GM08714 (cell line): ENCODE results near the gene LRRK1.

Experiments used
- H3K4me3 ChIP-seq: fragments of 200-500 bp; sonication (Bioruptor generic); 2 replicates; pipeline ENCODE4 v1.5.1; 2014; ENCODE audit warnings: mild to moderate bottlenecking, low read length, inconsistent platforms
- ZNF274 ChIP-seq: IDR thresholded peaks from 2 replicates; pipeline ENCODE4 v1.6.1; 2012; ENCODE audit warnings: mild to moderate bottlenecking, low read depth, low read length

LRRK1 gene

DNA sequence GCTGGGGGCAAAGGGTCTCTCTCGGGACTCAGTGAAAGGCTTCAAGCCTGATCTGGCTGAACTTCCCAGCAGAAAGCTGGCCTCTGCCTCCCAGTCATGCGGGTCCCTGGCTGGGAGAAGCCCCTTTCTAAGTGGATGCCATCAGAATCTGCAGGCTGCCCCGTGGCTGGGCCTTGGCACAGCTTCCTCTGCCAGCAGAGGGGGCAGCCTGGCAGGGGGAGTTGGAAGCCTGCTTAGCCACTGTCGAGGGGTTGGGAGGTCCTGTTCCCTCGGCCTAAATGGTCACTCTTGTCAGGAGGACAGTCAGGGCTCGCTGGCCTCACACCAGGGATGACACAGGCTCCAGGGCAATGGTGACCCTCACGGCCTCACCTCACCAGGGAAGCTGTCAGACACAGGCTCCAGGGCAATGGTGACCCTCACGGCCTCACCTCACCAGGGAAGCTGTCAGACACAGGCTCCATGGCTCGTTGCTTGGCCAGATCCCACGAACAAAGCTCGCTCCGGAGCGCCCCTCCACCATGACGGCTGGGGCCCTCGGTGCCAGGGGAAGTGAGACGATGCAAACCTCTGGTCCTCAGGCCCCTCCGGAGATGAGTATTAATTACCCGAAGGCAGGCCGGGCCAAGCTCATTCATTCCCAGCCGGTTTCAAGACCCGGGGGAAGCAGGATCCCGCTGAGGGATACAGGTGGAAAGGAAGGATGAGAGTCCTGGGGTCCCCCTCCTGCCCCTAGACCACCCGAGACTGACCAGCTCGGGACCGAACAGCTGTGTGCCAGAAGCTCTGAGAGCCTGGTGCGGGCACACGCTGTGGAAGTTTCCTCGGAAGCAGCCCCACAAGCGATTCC is 181.7 kb downstream of the LRRK1 start:
- TF ChIP-seq ZNF274 = no peak
- H3K4me3 ChIP-seq = no peak overlapping the region

- TF ChIP-seq ZNF274 = no peak
- no peak overlapping the region for H3K4me3 ChIP-seq
Measured at GRCh38 chr15:101101676-101102075, 182.5 kb downstream of the LRRK1 start.

DNA sequence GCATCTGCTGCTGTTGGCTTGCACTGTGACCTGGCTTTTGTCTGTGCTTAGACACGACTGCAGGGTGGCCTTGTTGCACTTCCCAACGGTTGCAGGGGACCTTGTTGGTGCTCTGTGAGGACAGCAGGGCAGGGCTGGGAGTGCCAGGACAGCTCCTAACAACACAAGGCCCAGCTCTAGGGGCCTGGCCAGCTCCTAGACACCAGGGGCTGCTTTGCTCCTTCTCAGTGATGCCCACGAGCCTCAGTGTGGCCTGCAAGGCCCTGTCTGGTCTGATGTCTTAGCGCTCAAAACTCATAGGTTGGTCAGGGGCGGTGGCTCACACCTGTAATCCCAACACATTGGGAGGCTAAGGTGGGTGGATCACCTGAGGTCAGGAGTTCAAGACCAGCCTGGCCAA is 183.6 kb downstream of the LRRK1 start:
- no peak for TF ChIP-seq ZNF274
- no peak overlapping the region for H3K4me3 ChIP-seq

DNA sequence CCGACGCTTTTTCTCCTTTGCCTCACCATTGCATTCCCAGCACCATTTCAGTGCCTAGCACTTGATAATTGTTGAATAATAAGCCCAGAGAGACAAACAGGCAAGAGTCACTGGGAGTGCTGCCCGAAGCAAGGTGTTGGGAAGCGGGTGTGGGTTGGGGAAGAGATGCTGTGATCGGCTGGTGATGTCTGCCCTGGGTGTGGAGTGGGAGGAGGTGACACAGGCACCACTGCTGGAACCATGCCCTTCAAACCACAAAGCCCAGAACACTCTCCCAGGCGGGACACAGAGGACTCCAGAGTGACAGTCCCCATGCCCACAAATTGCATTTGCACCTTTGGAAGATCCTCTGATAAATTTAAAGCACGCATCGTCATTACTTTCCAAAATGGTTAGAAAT is 184.4 kb downstream of the LRRK1 start:
- no peak for TF ChIP-seq ZNF274
- no peak overlapping the region for H3K4me3 ChIP-seq

DNA sequence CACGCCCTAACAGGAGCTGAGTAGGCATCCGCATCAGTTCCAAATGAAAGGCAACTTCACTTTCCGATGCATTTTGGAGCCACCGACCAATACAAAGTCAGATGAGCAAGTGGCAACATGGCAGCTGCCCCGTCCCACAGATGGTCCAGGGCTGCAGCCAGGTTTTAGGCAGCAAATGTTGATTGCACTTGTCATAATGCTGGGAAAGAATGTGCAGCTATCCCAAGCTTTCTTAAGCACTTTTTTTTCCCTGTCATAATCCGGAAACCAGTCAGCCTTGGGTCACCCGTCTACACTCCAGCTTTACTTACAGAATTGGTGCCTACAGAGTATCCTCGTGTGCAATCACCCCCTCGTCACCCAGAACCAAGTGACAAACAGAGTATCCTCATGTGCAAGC is 185.0 kb downstream of the LRRK1 start:
- TF ChIP-seq ZNF274 = no peak
- H3K4me3 ChIP-seq = no peak overlapping the region

DNA sequence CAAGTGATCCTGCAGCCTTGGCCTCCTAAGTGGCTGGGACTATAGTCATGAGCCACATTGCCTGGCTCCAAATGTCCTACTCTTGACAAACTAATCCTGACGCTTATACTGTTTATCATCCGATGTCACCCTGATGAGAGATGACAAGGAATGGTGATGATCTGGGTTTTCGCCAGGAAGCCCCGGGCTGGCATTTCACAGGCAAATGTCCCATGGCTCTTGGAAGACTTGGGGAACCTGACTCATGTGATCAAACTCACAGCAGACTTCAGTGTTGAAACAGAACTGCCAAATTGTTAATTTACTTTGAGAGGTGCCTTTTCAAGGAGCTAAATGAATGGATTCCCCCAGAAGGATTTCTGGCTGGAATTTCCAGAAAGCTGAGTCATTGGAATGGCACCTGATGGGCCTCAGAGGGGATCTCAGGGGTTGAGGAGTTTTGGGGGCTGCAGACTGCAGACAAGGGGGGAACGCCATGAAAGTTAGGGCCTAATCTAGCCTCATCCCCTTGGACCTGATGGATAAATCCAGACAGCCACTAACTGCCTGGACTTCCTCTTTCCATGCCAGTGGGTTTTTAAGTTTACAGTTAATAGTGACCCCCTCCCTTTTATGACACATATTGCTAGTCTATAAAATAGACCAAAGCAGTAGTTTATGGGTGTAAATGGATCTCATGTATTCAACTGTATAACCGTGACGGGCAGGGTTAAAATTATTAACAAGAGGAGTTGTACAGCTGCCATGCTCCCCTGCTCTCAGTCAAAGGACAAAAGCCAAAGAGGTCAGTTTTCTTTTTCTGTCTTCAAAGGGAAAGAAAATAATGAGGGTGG is 186.1 kb downstream of the LRRK1 start:
- H3K4me3 ChIP-seq = no peak overlapping the region
- no peak for TF ChIP-seq ZNF274

DNA sequence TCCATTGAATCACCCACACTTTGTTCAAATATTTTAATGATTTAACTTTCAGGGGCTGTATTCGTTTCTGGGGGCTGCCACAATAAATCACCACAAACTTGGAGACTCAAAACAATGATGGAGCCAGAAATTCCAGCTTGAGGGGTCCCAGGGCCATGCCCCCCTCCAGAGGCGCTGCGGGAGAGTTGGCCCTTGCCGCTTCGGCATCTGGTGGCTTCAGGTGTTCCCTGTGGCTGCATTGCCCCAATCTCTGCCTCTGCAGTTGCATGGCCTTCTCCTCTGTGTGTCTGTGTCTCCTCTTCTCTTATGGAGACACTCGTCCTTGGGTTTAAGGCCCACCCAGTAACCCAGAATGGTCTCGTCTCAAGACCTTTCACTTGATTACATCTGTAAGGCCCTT is 187.9 kb downstream of the LRRK1 start:
- H3K4me3 ChIP-seq = no peak overlapping the region
- TF ChIP-seq ZNF274 = no peak

DNA sequence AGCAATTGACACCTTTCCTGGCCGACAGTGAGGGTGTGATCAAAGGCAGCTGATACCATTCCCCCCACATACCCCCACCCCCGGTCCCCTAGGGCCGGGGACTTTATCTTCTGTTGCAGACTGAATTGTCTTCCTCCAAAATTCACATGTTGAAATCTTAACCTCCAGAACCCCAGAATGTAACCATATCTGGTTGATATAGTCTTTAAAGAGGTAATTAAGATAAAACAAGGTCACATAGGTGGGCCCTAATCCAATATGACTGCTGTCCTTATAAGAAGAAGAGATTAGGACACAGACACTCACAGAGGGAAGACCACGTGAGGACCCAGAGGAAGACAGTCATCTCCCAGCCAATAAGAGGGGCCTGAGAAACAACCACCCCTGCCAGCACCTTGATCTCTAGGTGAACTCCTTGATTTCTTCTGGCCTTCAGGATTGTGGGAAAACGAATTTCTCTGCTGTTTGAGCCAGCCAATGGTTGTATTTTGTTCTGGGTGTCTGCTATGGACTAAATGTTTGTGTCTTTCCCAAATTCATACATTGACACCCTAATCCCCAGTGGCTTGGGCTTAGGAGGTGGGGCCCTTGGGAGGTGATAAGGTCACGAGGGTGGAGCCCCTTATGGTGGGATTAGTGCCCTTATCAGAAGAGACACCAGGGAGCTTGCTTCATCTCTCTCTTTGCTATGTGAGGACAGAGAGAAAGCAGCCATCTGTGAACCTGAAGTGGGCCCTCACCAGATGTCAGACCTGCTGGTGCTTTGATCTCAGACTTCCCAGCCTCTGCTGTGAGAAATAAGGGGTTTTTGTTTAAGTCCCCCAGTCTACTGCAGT is 188.7 kb downstream of the LRRK1 start:
- TF ChIP-seq ZNF274 = no peak

GRCh38 chr15:101108461-101108775 is 189.3 kb downstream of the LRRK1 start:
- TF ChIP-seq ZNF274 = no peak
- no peak overlapping the region for H3K4me3 ChIP-seq

More for the DNA sequence above, 188.7 kb downstream of the LRRK1 start:
- no peak overlapping the region for H3K4me3 ChIP-seq

DNA sequence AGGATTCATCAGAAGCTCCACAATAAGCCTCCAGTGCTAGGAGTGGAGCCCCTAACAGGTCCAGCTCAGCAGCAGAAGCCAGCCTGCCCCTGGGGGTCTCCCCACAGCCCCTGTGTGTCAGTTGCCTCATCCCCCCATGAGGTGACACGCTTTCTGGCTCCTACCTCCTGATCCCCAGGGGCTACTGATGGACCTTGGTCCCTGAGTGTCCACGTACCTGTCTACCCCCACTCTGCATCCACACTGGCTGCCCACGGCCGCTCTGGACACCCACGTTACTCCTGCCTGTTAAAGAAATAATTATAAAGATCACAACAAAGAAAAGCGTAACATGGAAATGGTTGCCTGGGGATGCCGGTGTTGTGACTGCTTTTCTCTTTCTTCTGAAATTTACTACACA is 189.6 kb downstream of the LRRK1 start:
- no peak for TF ChIP-seq ZNF274
- no peak overlapping the region for H3K4me3 ChIP-seq

DNA sequence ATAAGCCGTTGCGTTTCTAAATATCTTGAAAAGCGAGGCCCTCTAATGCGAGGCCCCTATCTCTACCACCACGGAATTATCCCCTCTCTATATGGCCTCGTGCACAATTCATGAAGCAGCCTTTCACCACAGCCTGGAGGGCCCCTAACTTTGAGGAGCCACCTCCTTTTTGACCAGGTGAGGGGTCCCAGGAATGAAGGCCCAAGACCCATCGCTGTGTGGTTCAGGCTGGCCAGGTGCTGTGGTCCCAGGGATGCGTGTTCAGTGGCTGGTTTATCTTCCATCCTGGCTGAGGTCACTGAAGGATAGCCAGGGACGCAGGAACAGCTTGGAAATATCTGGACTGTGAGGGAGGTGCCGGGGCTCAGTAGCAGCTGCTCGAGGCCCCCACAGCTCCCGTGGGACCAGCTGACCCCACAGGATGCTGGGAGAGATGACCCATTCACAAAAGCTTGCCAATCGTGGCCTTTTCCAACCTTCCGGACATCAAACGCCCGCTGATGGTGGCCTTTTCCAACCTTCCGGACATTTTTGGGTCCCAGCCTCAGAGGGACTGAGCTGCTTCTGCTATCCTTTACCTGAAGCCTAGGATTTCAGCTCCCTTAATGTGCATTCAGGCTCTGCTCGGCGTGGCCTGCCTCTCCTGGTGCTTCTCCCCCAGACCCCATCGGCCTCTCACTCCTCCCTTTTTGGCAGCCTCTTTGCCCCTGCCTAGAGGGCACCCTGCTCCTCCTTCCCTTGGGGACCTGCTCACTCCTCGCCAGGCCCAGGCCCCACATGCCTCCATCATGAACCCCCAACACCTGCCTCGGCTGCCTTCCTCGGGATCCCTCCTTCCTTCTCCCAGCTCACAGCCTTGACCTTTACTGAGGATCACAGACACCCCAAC is 191.8 kb downstream of the LRRK1 start:
- H3K4me3 ChIP-seq = no peak overlapping the region
- TF ChIP-seq ZNF274 = no peak

GRCh38 chr15:101111570-101112262 is 192.6 kb downstream of the LRRK1 start:
- TF ChIP-seq ZNF274 = no peak
- H3K4me3 ChIP-seq = no peak overlapping the region
